Natural killer cell (primary cell): Measurements from ENCODE around the gene ANKRD53. TPM values are rescaled to one million over a fixed set of nuclear protein-coding genes. Genes with fewer than 3 reads are reported as not detected.

Experiments used
- ATAC-seq, 3 donors: fragments of 150-1000 bp in 2 of 3; fragments of 200-7000 bp in 1 of 3; cut with Tn5 transposase; 1 replicate in 1 of 3; 2 replicates in 2 of 3; pipeline ENCODE4 v1.10.0; 2021; ENCODE audit warnings: mild to moderate bottlenecking in 2 of 3, moderate library complexity in 2 of 3
- DNase-seq, 2 donors: peaks; one replicate each; pipeline versions ENCODE4 v3.0.0 to v3.0.0-alpha.2; 2013 to 2021; ENCODE audit warnings: mixed read lengths in 1 of 2
- H3K27ac ChIP-seq: one replicate; pipeline ENCODE4 v1.5.1; 2013; ENCODE audit warnings: mild to moderate bottlenecking, low read length
- H3K27me3 ChIP-seq: one replicate; pipeline ENCODE4 v1.6.1; 2013; ENCODE audit warnings: low read length; ENCODE audit not compliant: control insufficient read depth, insufficient read depth
- H3K36me3 ChIP-seq: one replicate; pipeline ENCODE4 v1.6.1; 2013; ENCODE audit warnings: low read length; ENCODE audit not compliant: control insufficient read depth, insufficient read depth
- H3K4me1 ChIP-seq: one replicate; pipeline ENCODE4 v1.6.1; 2013; ENCODE audit warnings: low read length; ENCODE audit not compliant: control insufficient read depth, insufficient read depth
- H3K4me3 ChIP-seq: one replicate; pipeline ENCODE4 v1.5.1; 2013; ENCODE audit warnings: low read length
- H3K9me3 ChIP-seq: one replicate; pipeline ENCODE4 v1.6.1; 2013; ENCODE audit warnings: low read length; ENCODE audit not compliant: control insufficient read depth, insufficient read depth
- H3K27ac Mint-ChIP-seq, 2 donors: one replicate each; pipeline ENCODE4 v1.8.0; 2022; ENCODE audit warnings: mild to moderate bottlenecking in 2 of 2, mixed read lengths in 2 of 2, moderate library complexity in 1 of 2
- H3K27me3 Mint-ChIP-seq, 2 donors: one replicate each; pipeline ENCODE4 v1.8.0; 2022; ENCODE audit warnings: low read depth in 2 of 2, mixed read lengths in 2 of 2
- H3K36me3 Mint-ChIP-seq: one replicate; pipeline ENCODE4 v1.8.0; 2022; ENCODE audit warnings: mixed read lengths
- H3K4me1 Mint-ChIP-seq, 2 donors: one replicate each; pipeline ENCODE4 v1.8.0; 2022; ENCODE audit warnings: mixed read lengths in 2 of 2
- H3K4me3 Mint-ChIP-seq: one replicate; pipeline ENCODE4 v1.8.0; 2022; ENCODE audit warnings: mild to moderate bottlenecking, moderate library complexity, mixed read lengths
- H3K9me3 Mint-ChIP-seq, 2 donors: one replicate each; pipeline ENCODE4 v1.8.0; 2022; ENCODE audit warnings: mixed read lengths in 2 of 2
- WGBS: methylation state at CpG from one replicate; pipeline ENCODE4 v1.1.7; 2013; ENCODE audit warnings: missing lambda C conversion rate; ENCODE audit not compliant: insufficient coverage; 5-methylcytosine and 5-hydroxymethylcytosine counted together
- intact Hi-C: fragments of 100-400 bp; cut with micrococcal nuclease; formaldehyde crosslinking; loops from one replicate; pipeline ENCODE4 v1.14.2; 2022
- total RNA-seq, 4 donors: library from RNA; stranded (reverse); fragments of 120-200 nt in 1 of 4; gene quantifications; one replicate each; pipeline versions ENCODE4 v1.2.3 to v1.2.4, GENCODE V29; 2013 to 2022
- TF ChIP-seq, protein P1 (sequence below): fragments of 200-600 bp; IDR thresholded peaks from one replicate; pipeline ENCODE4 v1.8.0; 2022; ENCODE audit warnings: antibody characterized with exemption

Gene ANKRD53
- total RNA-seq, 3 donors from 2014 or later (not counting 1 experiment from before 2014, with no cell fraction given) = 2.2 to 3.1 (median 2.5) TPM

DNA sequence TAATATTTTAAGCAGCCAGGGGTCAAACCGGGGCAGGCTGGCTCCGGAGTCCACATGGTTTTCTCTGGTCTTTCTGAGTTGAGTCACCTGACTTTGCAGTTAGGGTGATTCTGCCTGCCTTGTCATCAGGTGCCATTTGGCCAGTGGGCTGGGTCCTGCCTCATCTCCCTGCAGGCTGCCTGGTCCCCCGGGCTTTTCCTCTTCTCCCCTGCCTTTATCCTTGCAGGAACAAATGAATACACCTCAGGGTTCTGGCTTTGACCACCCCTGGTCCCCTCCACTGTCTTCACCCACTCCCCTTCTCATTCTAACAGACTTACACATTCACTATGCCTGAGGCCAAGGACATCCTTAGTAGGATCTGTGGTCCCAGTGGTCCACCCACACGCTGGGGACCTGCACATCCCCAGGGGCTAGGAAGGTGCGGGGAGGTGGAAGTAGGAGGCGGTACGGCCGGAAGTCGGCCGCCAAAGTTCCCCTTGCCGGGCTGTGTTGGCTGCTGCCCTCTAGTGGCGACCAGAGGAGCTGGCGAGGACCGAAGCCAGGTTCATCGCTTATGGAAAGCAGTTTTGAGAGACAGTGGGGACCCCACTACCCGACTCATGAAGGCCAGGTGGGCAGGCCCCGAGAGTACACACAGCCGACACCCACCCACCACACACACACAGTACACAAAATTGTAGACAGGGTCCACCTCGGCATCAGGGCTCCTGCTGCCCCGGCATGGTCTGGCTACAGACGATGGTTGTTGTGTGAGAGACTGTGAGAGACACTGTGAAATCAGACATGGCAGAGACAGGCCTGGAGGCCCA, 22.6 kb downstream of the ANKRD53 start:
- no peaks in the 10 kb centered on the region for H3K9me3 Mint-ChIP-seq
- H3K27me3 Mint-ChIP-seq = peaks cover 0 to 4% of the 10 kb centered on the region in 2 donors
- Histone ChIP-seq H3K9me3 (no peaks in the 10 kb centered on the region), H3K27me3 (no peaks in the 10 kb centered on the region), H3K4me1 (peaks cover 10% of the 10 kb centered on the region), H3K4me3 (peak overlapping the region; percentile 18), H3K36me3 (no peaks in the 10 kb centered on the region), H3K27ac (no peak overlapping the region)
- H3K4me1 Mint-ChIP-seq = peaks cover 9 to 10% of the 10 kb centered on the region in 2 donors
- no peaks in the 10 kb centered on the region for H3K36me3 Mint-ChIP-seq
- intact Hi-C loops = loop anchor here (1.0 kb wide), 1 partner anchor 36 kb away; no protein-coding TSS in a partner anchor
- DNase-seq = peak; percentile 75 to 91
- TF ChIP-seq, protein P1, sequence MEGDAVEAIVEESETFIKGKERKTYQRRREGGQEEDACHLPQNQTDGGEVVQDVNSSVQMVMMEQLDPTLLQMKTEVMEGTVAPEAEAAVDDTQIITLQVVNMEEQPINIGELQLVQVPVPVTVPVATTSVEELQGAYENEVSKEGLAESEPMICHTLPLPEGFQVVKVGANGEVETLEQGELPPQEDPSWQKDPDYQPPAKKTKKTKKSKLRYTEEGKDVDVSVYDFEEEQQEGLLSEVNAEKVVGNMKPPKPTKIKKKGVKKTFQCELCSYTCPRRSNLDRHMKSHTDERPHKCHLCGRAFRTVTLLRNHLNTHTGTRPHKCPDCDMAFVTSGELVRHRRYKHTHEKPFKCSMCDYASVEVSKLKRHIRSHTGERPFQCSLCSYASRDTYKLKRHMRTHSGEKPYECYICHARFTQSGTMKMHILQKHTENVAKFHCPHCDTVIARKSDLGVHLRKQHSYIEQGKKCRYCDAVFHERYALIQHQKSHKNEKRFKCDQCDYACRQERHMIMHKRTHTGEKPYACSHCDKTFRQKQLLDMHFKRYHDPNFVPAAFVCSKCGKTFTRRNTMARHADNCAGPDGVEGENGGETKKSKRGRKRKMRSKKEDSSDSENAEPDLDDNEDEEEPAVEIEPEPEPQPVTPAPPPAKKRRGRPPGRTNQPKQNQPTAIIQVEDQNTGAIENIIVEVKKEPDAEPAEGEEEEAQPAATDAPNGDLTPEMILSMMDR = peak; percentile 91
- H3K4me3 Mint-ChIP-seq = peak overlapping the region; percentile 62
- peak; percentile 96 to 100 (median 100) for ATAC-seq
- 27% methylated on average over 21 of the region's 21 CpGs for WGBS
- H3K27ac Mint-ChIP-seq = peak overlapping the region in 1 of 2 donors; percentile 70

DNA sequence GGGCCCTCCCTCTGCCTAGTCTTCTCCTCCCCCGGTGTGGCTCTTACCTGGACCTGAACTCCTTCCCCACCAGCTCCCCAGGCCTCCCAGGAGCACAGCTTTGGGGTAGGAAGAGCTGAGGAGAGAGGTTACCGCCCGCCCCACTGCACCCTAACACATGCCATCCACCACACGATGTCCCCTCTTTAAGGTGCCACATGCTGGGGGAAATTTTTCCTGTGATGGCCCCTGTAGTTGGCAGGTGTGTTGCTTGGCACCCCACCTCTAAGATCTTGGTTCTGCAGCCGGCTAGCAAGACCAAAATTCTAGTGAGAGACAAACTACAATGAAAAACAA, 23.1 kb downstream of the ANKRD53 start:
- TF ChIP-seq, protein P1 = no peak
- peaks cover 10% of the 10 kb centered on the region for H3K4me1 ChIP-seq
- H3K27me3 ChIP-seq = no peaks in the 10 kb centered on the region
- Mint-ChIP-seq H3K4me3 (no peak overlapping the region), H3K27me3 (peaks cover 0 to 4% of the 10 kb centered on the region in 2 donors), H3K27ac (peak overlapping the region in 1 of 2 donors; percentile 70), H3K9me3 (no peaks in the 10 kb centered on the region), H3K4me1 (peaks cover 8% of the 10 kb centered on the region in 2 donors), H3K36me3 (no peaks in the 10 kb centered on the region)
- no peaks in the 10 kb centered on the region for H3K9me3 ChIP-seq
- 100% methylated on average over 1 of the region's 5 CpGs for WGBS
- ATAC-seq = no peak
- DNase-seq = no peak
- no peaks in the 10 kb centered on the region for H3K36me3 ChIP-seq
- intact Hi-C loops = loop anchor here (1.0 kb wide), 1 partner anchor 36 kb away; no protein-coding TSS in a partner anchor
- H3K4me3 ChIP-seq = no peak overlapping the region
- no peak overlapping the region for H3K27ac ChIP-seq

DNA sequence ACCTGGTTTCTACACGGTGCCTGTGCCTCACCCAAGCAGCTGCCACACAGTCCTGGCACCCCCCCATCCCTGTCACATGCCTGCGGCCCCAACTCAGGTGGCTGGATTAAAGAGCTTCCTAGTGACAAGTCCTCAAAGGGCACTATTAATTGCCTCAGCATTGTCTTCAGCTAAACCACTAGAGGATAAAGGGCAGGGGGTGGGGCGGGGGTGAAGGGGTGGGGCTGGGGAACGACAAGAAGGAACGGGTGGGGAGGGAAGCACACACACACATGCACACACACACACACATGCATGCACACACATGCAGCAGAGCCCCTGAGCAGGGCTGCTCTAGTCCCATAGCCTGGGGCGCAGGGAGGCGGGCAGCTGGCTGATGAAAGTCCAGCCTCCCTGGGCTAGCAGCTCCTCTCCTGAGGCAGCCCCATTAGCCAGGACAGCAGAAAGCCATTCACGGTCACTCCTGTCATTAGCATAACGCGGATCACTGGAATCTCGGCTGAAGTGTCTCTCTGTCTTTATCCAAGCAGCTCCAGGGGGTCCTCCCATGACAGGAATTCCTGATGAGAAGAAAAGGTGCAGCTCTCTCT, 23.6 kb downstream of the ANKRD53 start:
- peaks cover 0 to 4% of the 10 kb centered on the region in 2 donors for H3K27me3 Mint-ChIP-seq
- H3K36me3 Mint-ChIP-seq = no peaks in the 10 kb centered on the region

More for the DNA sequence above, 23.6 kb downstream of the ANKRD53 start:
- H3K9me3 Mint-ChIP-seq = no peaks in the 10 kb centered on the region
- intact Hi-C loops = loop anchor here (1.0 kb wide), 1 partner anchor 37 kb away; no protein-coding TSS in a partner anchor
- TF ChIP-seq, protein P1 = no peak
- no peak overlapping the region for H3K27ac Mint-ChIP-seq
- no peak overlapping the region for H3K27ac ChIP-seq
- H3K4me3 Mint-ChIP-seq = no peak overlapping the region
- H3K36me3 ChIP-seq = no peaks in the 10 kb centered on the region
- peaks cover 10% of the 10 kb centered on the region for H3K4me1 ChIP-seq
- H3K9me3 ChIP-seq = no peaks in the 10 kb centered on the region
- H3K4me3 ChIP-seq = no peak overlapping the region
- no peaks in the 10 kb centered on the region for H3K27me3 ChIP-seq
- 85% methylated on average over 8 of the region's 11 CpGs for WGBS
- H3K4me1 Mint-ChIP-seq = peaks cover 8% of the 10 kb centered on the region in 2 donors
- ATAC-seq (no peak), DNase-seq (no peak)
